HG03066 (cell line): ENCODE measurements around the gene RGPD3.
"Not testable (repeated sequence)": the region's sequence is repeated elsewhere in the genome, so short reads cannot be mapped to it uniquely, and the experiment has no call there.

Source experiments
- ATAC-seq: cut with Tn5 transposase; IDR thresholded peaks from one replicate; pipeline ENCODE4 v1.9.1; 2021; ENCODE audit warnings: low read depth; ENCODE audit not compliant: unreplicated experiment

Gene RGPD3

DNA sequence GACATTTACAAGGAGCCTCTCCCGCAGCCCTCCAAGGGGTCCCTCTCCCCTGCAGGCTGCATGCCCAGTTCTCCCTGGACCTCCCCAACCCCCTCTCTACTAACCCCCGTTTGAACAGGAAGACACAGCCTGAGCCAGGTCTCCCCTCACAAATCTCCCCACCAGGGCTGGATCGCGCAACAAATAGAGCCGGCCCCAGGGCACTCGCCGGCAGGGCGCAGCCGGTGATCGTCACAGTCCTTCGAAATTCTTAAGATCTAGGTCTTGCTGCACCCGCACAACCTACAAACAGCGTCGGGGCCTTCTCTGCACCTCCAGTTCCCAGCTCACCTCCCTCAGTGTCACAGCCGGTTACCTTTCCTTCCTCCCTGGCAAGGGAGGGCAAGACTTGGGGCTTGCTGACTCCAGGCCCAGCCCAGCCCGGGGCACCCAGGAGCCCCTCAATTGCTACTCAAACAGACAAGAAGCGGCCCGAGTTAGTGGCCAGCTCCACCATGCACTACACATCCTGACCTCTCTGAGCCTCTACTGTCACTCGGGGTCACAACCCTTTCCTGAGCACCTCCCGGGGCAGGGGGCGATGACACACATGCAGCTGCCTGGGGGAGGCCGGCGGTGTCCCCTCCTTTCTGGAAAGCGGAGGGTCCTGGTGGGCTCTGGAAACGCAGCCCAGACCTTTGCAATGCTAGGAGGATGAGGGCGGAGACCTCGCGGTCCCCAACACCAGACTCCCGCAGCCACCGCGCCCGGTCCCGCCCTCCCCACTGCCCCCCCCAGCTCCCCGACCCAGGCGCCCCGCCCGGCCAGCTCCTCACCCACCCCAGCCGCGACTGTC, 18.6 kb upstream of the RGPD3 start, which contains the start of gene CD8B2:
CD8B2 (plus strand) TSS at position 814 of the 835 bp plus-strand sequence. CDS start 63 bp downstream, outside the sequence.
- ATAC-seq: not testable (repeated sequence)

GRCh38 chr2:106479563-106479962, 11.3 kb upstream of the RGPD3 start:
- ATAC-seq: not testable (repeated sequence)

DNA sequence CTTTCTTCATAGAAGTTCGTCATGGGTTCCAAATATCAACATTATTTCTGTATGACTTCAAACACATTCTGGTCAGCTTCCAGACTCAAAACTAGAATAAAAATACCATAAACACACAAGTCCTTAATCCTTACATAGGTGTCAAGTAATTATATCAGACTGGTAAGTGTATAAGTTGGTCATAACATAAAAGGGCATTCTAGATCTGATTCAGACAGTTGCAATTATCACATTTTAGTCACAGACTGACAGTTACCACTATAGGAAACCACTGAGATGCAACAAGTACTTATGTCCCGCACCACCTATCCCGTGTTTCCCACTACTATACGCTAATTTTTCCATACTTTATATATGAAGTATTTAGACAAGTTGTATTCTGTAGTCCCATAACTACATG, 9.4 kb upstream of the RGPD3 start:
- not testable (repeated sequence) for ATAC-seq

GRCh38 chr2:106470658-106471057, 2.4 kb upstream of the RGPD3 start:
- not testable (repeated sequence) for ATAC-seq

GRCh38 chr2:106467516-106467915, 697 bp downstream of the RGPD3 start:
- ATAC-seq: not testable (repeated sequence)

DNA sequence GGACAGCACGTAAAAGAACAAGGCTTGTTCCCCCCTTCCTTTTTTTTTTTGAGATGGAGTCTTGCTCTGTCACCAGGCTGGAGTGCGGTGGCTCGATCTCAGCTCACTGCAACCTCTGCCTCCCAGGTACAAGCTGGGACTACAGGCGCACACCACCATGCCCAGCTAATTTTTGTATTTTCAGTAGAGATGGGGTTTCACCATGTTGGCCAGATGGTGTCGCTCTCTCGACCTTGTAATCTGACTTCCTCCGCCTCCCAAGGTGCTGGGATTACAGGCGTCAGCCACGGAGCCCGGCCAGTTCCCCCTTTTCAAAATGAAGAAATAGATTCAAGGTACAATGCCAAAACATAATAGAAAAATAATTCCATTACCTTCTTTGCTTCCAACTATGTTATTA, 6.3 kb downstream of the RGPD3 start:
- not testable (repeated sequence) for ATAC-seq

GRCh38 chr2:106390680-106391079, 77.5 kb downstream of the RGPD3 start:
- ATAC-seq: not testable (repeated sequence)

- not testable (repeated sequence) for ATAC-seq
Measured at GRCh38 chr2:106388814-106389410, 79.3 kb downstream of the RGPD3 start.

DNA sequence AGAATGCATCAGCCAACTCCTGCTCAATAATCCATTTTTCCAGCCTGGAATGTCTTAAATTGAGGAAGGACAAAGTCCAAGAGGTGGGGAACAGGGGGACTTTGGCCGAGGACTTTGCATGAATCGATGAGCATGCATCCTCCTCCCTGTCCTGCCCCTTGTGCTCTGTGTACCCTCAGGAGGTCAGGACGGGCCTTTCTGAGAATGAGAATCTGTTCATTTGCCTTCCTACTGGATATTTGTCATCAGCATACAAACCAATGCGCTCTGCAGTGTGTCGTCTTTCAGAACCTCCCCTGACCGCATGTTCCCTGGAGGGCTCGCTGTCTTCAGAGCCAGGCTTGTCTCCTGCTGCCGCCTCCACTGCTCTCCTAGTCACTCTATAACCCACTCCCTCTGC, 83.7 kb downstream of the RGPD3 start:
- not testable (repeated sequence) for ATAC-seq

DNA sequence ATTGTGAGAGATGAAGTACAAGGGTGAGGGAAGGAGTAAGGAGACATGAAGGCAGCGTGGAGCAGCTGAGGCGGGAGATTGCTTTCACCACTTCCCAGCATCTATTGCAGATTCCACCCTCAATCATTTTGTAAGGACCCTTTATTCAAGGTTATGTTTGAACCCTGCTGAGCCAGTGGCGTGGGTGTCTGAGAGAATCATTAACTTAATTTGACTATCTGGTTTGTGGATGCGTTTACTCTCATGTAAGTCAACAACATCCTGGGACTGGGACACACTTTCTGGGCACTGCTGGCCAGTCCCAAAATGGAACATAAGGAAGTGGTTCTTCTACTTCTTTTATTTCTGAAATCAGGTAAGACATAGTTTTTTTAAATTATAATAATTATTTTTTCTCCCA, 86.3 kb downstream of the RGPD3 start:
- not testable (repeated sequence) for ATAC-seq

DNA sequence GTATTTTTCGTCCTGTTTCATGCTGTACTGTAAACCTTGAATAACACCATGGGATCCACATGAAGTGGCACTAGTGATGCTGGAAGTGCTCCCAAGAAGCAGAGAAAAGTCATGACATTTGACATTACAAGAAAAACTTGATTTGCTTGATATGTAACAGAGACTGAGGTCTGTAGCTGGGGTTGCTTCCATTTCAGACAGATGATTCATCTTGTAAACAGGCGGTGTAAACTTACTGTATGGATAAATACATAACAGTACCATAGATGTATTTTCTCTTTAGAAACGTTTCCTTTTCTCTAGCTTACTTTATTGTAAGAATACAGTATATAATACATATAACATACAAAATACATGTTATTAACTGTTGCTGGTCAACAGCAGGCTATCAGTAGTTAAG, 88.6 kb downstream of the RGPD3 start:
- ATAC-seq: not testable (repeated sequence)

GRCh38 chr2:106369182-106369581, 99.0 kb downstream of the RGPD3 start:
- ATAC-seq: not testable (repeated sequence)

- no peak for ATAC-seq
Measured at GRCh38 chr2:106366204-106366885, 101.9 kb downstream of the RGPD3 start.

DNA sequence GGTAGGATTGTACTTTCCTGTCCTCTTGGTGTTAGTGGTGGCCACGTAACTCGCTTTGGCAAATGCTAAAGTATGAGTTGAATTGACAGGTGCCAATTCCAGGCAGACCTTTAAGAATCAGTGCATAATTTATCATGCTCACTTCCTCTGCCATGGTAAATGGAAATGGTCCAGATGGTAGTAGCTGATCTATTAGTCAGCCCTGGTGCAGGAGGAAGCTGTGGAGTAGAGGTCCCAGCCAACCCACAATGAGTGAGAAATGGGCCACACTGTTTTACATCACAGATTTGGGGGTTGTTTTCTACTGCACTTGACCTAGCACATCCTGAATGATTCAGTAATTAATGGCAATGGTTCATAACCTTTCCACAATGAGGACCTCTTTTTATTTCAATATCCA, 104.4 kb downstream of the RGPD3 start:
- no peak for ATAC-seq

GRCh38 chr2:106362789-106363188, 105.4 kb downstream of the RGPD3 start:
- no peak for ATAC-seq

- ATAC-seq: no peak
Measured at GRCh38 chr2:106359512-106359911, 108.7 kb downstream of the RGPD3 start.

GRCh38 chr2:106358521-106358920, 109.7 kb downstream of the RGPD3 start:
- no peak for ATAC-seq

- peak; percentile 98 for ATAC-seq
Measured at GRCh38 chr2:106358081-106358480, 110.1 kb downstream of the RGPD3 start.

DNA sequence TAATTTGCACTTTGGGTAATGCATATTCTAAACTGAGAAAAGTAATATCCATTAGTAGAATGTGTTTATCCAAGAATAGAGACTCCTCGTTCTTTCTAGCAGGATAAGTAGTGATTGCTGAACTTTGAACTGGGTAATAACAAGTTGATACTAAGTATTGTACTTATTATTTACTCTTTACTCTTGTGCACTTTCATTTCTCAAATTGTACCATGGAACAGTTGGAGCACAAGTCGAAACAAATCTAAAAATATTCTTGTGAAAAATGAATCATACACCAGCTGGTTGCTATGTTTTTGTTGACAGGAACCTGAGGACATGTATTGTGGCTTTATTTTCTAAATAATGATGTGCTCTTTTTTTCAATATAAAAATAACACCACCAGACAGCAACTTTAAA, 111.9 kb downstream of the RGPD3 start:
- ATAC-seq: no peak

GRCh38 chr2:106353676-106354075, 114.5 kb downstream of the RGPD3 start:
- ATAC-seq: no peak

DNA sequence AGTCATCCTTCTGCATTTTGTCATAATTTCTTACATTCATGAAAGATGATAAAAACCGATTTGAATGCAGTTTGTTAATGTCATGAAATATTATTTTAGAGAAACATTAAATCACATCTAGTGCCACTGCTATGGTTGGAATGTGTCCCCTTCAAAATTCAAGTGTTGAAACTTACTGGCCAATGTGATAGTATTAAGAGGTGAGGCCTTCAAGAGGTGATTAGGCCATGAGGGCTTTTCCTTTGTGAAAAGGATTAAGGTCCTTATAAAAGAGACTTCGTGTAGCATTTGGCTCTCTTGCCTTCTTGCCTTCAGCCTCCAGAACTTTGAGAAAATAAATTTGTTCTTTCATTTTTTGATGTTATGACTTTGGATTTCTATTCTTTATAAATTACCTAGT, 117.2 kb downstream of the RGPD3 start:
- ATAC-seq: no peak
